DND-41 (cell line): ENCODE measurements around the gene EIF4G3.
"Not testable (repeated sequence)": the region's sequence is repeated elsewhere in the genome, so short reads cannot be mapped to it uniquely, and the experiment has no call there.

Experiments
- ATAC-seq: fragments of 200-7000 bp; cut with Tn5 transposase; 3 replicates; pipeline ENCODE4 v1.9.1; 2021; ENCODE audit warnings: low read depth; ENCODE audit not compliant: insufficient read depth
- DNase-seq: peaks from one replicate; pipeline ENCODE4 v3.0.0-alpha.2; 2020
- H2AFZ ChIP-seq: 2 replicates; pipeline ENCODE4 v1.6.0; 2012; ENCODE audit warnings: low read depth, low read length
- H3K27ac ChIP-seq: 2 replicates; pipeline ENCODE4 v1.5.1; 2012; ENCODE audit warnings: low read length, inconsistent platforms
- H3K27me3 ChIP-seq: fragments of 200-600 bp; sonication (generic); 2 replicates; pipeline ENCODE4 v1.6.0; 2012; ENCODE audit warnings: low read length, mild to moderate bottlenecking, inconsistent platforms; ENCODE audit not compliant: insufficient read depth, poor library complexity
- H3K36me3 ChIP-seq: 2 replicates; pipeline ENCODE4 v1.5.1; 2012; ENCODE audit warnings: low read length, inconsistent platforms; ENCODE audit not compliant: insufficient read depth
- H3K4me1 ChIP-seq: 2 replicates; pipeline ENCODE4 v1.5.1; 2012; ENCODE audit warnings: mild to moderate bottlenecking, low read length; ENCODE audit not compliant: insufficient read depth
- H3K4me2 ChIP-seq: 2 replicates; pipeline ENCODE4 v1.6.0; 2012; ENCODE audit warnings: mild to moderate bottlenecking, moderate library complexity, low read length, inconsistent platforms; ENCODE audit not compliant: insufficient read depth
- H3K4me3 ChIP-seq, 2 experiments: fragments of 200-600 bp in 1 of 2; shearing (Covaris generic) in 1 of 2; 2 replicates each; pipeline ENCODE4 v1.5.1; 2012 to 2016; ENCODE audit warnings: inconsistent platforms in 2 of 2, low read length in 2 of 2, mild to moderate bottlenecking in 2 of 2, low read depth in 1 of 2, moderate library complexity in 1 of 2
- H3K79me2 ChIP-seq: 2 replicates; pipeline ENCODE4 v1.6.0; 2012; ENCODE audit warnings: low read length, inconsistent platforms; ENCODE audit not compliant: insufficient read depth
- H3K9ac ChIP-seq: 2 replicates; pipeline ENCODE4 v1.6.0; 2012; ENCODE audit warnings: low read depth, mild to moderate bottlenecking, inconsistent platforms, low read length, moderate library complexity
- H3K9me3 ChIP-seq: 2 replicates; pipeline ENCODE4 v1.5.1; 2012; ENCODE audit warnings: low read length, moderate library complexity, mild to moderate bottlenecking, inconsistent platforms; ENCODE audit not compliant: insufficient read depth, severe bottlenecking
- H4K20me1 ChIP-seq: 2 replicates; pipeline ENCODE4 v1.6.0; 2012; ENCODE audit warnings: low read length; ENCODE audit not compliant: insufficient read depth
- EZH2 ChIP-seq: IDR thresholded peaks from 3 replicates; pipeline ENCODE4 v1.6.1; 2012; ENCODE audit warnings: borderline replicate concordance, low read depth, mild to moderate bottlenecking, moderate library complexity, low read length, inconsistent platforms; ENCODE audit not compliant: severe bottlenecking
- TF ChIP-seq, protein P1 (sequence below): IDR thresholded peaks from 2 replicates; pipeline ENCODE4 v1.5.1; 2012; ENCODE audit warnings: borderline replicate concordance, low read length, moderate library complexity, mild to moderate bottlenecking; ENCODE audit not compliant: poor library complexity, severe bottlenecking; ENCODE audit errors: extremely low read depth

The EIF4G3 gene

DNA sequence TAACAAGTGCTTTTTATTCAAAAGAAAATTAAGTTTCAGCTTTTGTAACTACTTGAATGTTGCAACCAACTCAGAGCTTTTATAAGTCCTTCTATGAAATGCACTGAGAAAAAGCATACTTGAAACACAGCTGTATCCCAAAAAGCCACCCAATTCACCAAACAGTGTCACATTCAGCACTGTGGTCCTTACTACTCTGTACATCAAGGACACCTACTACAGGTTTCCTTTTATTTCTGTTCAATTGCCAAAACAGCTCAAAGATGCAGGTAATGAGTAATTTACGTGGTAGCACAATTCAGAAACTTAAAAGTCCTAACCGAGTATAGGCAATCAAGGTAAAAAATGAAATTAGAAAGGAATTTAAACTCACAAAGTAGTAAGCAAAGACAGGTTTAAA, 2.5 kb downstream of the EIF4G3 start:
- no peaks in the 10 kb centered on the region for H3K9me3 ChIP-seq
- peak overlapping the region in 1 of 2 experiments; percentile 92; a peak in 2 of 4 replicates for H3K4me3 ChIP-seq
- no peak overlapping the region for H2AFZ ChIP-seq
- peaks cover 27% of the 10 kb centered on the region for H4K20me1 ChIP-seq
- peaks cover 65% of the 10 kb centered on the region for H3K79me2 ChIP-seq
- H3K4me1 ChIP-seq: peaks cover 31% of the 10 kb centered on the region
- no peak for TF ChIP-seq EZH2
- TF ChIP-seq, protein P1, sequence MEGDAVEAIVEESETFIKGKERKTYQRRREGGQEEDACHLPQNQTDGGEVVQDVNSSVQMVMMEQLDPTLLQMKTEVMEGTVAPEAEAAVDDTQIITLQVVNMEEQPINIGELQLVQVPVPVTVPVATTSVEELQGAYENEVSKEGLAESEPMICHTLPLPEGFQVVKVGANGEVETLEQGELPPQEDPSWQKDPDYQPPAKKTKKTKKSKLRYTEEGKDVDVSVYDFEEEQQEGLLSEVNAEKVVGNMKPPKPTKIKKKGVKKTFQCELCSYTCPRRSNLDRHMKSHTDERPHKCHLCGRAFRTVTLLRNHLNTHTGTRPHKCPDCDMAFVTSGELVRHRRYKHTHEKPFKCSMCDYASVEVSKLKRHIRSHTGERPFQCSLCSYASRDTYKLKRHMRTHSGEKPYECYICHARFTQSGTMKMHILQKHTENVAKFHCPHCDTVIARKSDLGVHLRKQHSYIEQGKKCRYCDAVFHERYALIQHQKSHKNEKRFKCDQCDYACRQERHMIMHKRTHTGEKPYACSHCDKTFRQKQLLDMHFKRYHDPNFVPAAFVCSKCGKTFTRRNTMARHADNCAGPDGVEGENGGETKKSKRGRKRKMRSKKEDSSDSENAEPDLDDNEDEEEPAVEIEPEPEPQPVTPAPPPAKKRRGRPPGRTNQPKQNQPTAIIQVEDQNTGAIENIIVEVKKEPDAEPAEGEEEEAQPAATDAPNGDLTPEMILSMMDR: no peak
- ATAC-seq: no peak
- no peak overlapping the region for H3K27ac ChIP-seq
- peak overlapping the region; percentile 79 for H3K4me2 ChIP-seq
- H3K9ac ChIP-seq: peak overlapping the region; percentile 91; the same call in 1 of the 2 replicates
- H3K36me3 ChIP-seq: peaks cover 17% of the 10 kb centered on the region
- no peaks in the 10 kb centered on the region for H3K27me3 ChIP-seq
- no peak for DNase-seq

DNA sequence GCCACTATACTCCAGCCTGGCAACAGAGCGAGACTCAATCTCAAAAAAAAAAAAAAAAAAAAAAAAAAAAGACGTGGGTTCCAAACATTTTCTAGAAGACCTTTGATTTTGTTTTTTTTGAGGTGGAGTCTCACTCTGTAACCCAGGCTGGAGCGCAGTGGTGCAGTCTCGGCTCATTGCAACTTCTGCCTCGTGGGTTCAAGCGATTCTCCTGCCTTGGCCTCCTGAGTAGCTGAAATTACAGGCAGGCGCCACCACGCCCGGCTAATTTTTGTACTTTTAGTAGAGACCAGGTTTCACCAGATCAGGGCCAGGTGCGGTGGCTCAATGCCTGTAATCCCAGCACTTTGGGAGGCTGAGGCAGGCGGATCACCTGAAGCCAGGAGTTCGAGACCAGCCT, 3.6 kb downstream of the EIF4G3 start:
- ATAC-seq, H3K27me3 ChIP-seq, H2AFZ ChIP-seq, H3K9me3 ChIP-seq, H3K4me3 ChIP-seq, H3K9ac ChIP-seq, H3K4me2 ChIP-seq, H3K27ac ChIP-seq, DNase-seq: not testable (repeated sequence)
- Histone ChIP-seq H3K4me1 (peaks cover 31% of the 10 kb centered on the region), H3K36me3 (peaks cover 25% of the 10 kb centered on the region), H4K20me1 (peaks cover 27% of the 10 kb centered on the region), H3K79me2 (peaks cover 74% of the 10 kb centered on the region)

DNA sequence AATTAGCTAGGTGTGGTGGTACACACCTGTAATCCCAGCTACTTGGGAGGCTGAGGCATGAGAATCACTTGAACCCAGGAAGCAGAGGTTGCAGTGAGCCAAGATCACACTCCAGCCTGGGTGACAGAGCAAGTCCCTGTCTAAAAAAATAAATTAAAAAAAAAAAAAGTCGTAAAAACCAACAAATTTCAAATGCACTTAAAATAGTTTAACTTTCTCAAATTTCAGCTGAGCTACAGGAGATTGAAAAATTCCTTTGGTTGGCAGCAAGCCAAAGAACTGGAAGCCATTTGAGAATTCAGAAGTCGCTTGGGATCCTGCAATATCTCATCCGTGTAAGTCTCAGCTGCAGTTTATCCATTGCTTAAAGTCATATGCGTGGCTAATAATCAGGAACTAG, 5.9 kb downstream of the EIF4G3 start:
- not testable (repeated sequence) for H3K4me2 ChIP-seq, ATAC-seq, H3K27me3 ChIP-seq, H3K9me3 ChIP-seq, H3K27ac ChIP-seq, H3K9ac ChIP-seq, H3K4me3 ChIP-seq, DNase-seq, H2AFZ ChIP-seq
- Histone ChIP-seq H4K20me1 (peaks cover 26% of the 10 kb centered on the region), H3K4me1 (peaks cover 22% of the 10 kb centered on the region), H3K36me3 (peaks cover 41% of the 10 kb centered on the region), H3K79me2 (peaks cover 90% of the 10 kb centered on the region)

DNA sequence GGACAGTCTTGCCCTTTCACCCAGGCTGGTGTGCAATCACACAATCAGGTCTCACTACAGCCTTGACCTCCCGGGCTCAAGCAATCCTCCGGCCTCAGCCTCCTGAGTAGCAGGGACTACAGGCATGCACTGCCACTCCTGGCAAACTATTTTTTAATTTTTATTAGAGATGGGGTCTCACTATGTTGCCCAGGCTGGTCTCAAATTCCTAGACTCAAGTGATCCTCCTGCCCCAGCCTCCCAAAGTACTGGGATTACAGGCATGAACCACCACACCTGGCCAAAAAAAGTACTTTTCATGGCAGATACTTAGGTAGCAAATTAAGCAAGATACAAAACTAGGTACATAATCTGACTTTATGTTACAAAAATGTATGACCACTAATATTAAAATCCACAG, 8.3 kb downstream of the EIF4G3 start:
- Histone ChIP-seq H3K9me3 (no peaks in the 10 kb centered on the region), H3K36me3 (peaks cover 49% of the 10 kb centered on the region), H3K27ac (no peak overlapping the region), H4K20me1 (peaks cover 19% of the 10 kb centered on the region; the same call in 1 of the 2 replicates), H3K4me3 (no peak overlapping the region), H2AFZ (no peak overlapping the region), H3K9ac (no peak overlapping the region), H3K27me3 (no peaks in the 10 kb centered on the region), H3K79me2 (peaks cover 88% of the 10 kb centered on the region), H3K4me2 (no peak overlapping the region), H3K4me1 (0 out of 2 replicates have a peak, but pooled peaks cover 4% of the 10 kb centered on the region)
- no peak for DNase-seq
- no peak for TF ChIP-seq EZH2
- TF ChIP-seq, protein P1: no peak
- ATAC-seq: no peak
